Measurements from ENCODE around the gene TBC1D22A.
A peak's percentile ranks its signal among the peaks of the same experiment; 100 is the strongest.

Gene TBC1D22A

DNA sequence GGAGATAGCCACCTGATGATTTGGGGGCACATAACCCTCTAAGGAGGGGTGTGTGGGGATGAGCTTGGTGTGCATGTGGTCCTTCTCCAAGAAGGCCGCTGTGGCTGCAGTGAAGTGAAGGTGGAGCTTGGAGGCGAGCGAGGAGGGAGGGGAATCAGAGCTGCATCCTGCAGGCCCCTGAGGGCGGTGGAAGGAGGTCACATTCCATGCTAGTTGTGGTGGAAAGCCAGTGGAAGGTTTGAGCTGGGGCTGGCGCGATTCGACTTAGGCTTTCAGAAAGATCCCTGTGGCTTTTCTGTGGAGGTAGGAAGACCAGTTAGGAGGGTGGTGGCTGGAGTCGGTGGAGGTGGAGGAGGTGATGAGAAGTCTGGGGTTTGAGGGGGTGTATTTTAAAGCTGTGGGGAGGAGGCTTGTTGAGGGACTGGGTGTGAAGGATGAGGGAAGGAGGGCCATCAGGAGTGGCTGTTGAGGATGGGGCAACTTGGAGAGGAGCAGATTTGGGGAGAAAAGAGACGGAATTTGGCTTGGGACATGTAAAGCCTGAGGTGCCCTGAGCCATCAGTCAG is 62.0 kb downstream of the TBC1D22A start:
- TF ChIP-seq, protein P1, sequence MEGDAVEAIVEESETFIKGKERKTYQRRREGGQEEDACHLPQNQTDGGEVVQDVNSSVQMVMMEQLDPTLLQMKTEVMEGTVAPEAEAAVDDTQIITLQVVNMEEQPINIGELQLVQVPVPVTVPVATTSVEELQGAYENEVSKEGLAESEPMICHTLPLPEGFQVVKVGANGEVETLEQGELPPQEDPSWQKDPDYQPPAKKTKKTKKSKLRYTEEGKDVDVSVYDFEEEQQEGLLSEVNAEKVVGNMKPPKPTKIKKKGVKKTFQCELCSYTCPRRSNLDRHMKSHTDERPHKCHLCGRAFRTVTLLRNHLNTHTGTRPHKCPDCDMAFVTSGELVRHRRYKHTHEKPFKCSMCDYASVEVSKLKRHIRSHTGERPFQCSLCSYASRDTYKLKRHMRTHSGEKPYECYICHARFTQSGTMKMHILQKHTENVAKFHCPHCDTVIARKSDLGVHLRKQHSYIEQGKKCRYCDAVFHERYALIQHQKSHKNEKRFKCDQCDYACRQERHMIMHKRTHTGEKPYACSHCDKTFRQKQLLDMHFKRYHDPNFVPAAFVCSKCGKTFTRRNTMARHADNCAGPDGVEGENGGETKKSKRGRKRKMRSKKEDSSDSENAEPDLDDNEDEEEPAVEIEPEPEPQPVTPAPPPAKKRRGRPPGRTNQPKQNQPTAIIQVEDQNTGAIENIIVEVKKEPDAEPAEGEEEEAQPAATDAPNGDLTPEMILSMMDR (IDR thresholded peaks at IDR 0.05; ENCODE audit: insufficient read depth, low read depth, low read length, missing control alignments) = no peak
- H3K4me3 ChIP-seq (ENCODE audit: low read length) = no peak overlapping the region
- no peak for DNase-seq (ENCODE audit: low read depth)

DNA sequence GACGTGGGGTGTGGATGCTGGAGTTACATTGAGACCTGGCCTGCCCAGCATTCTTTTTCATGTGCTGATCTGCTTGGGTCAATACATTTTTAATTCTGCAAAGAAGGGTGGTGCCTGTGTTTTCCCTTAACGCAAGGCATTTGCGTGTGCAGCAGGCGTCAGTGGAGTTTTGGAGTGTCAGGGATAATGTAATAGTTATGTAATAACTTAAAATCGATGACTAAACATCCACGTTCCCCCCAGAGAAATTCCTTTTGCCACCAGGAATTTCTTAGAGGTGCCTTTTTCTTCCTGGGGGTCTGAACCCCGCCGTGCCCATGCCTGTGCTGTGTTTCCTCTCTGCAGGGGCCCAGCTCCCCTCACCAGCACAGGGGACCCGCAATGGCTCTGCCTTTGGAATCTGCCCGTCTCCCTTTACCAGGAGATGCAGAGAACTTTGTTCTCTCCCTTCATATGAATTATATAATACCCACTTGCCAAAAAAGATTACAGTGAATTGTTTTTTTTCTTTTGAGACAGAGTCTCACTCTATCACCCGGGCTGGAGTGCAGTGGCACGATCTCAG is 62.6 kb downstream of the TBC1D22A start:
- no peak overlapping the region for H3K4me3 ChIP-seq (ENCODE audit: low read length)
- no peak for DNase-seq (ENCODE audit: low read depth)
- TF ChIP-seq, protein P1 (IDR thresholded peaks at IDR 0.05; ENCODE audit: insufficient read depth, low read depth, low read length, missing control alignments) = no peak

DNA sequence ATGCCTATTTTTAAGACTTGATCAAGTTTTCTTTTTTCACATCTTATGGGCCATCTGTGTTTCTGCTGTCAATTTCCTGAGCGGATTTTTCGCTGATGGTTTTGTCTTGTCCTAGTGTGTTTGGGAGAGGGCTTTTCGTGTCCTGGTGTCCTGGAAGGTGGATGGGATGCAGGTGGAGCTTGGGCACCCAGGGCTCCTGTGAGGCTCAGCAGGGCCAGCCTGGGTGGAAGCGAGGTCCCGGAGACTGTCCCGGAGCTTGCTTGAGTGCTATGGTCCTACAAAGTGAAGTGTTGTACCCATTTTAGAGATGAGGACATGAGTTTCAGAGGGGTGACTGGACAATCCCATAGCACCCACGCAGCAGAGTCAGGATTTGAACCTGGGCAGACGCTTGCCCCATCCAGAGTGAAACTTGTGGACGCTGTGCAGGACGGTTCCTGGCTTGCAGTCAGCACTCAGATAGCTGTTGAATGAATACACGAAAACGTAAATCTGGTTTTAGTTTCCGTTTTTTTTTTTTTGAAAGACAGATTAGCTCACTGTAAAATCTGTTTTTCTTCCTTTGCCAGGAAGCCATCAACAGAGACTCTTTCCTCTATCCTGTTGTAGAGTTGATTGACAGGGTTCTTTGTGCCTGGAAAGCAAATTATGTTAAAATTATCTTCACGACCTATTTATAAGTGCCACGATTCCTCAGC is 64.1 kb downstream of the TBC1D22A start:
- no peak overlapping the region for H3K4me3 ChIP-seq (ENCODE audit: low read length)
- DNase-seq (ENCODE audit: low read depth) = no peak
- TF ChIP-seq, protein P1 (IDR thresholded peaks at IDR 0.05; ENCODE audit: insufficient read depth, low read depth, low read length, missing control alignments) = no peak

DNA sequence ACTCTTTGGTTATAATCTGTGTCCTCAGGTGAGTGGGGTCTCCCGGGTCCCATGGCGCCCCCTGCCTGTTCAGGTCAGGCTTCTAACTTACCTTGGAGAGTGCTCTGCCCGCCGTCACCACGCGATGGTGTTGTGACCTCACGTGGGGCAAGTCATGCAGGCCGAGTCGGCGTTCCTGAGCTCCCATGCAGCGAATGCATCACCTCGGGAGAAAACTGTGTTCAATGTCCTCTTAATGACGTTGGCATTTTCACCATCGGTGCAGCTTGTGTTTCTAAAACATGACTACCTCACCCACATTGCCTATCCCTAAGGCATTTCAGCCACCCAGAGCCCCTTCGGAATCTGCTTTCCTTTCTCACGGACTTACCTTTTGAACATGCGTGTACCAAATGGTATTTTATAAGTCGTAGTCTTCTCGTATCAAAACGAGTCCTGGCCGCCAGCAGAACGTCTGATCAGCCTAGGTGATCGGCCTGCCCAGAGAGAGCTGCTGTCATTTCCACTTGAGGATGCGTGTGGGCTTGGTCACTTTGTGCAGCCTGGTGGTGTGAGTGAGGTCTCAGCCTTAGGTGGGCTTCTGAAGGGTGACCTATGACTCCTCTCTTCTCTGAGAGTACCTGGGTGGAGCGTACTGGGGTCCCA is 64.8 kb downstream of the TBC1D22A start:
- TF ChIP-seq, protein P1 (IDR thresholded peaks at IDR 0.05; ENCODE audit: insufficient read depth, low read depth, low read length, missing control alignments) = no peak
- H3K4me3 ChIP-seq (ENCODE audit: low read length) = no peak overlapping the region
- no peak for DNase-seq (ENCODE audit: low read depth)

DNA sequence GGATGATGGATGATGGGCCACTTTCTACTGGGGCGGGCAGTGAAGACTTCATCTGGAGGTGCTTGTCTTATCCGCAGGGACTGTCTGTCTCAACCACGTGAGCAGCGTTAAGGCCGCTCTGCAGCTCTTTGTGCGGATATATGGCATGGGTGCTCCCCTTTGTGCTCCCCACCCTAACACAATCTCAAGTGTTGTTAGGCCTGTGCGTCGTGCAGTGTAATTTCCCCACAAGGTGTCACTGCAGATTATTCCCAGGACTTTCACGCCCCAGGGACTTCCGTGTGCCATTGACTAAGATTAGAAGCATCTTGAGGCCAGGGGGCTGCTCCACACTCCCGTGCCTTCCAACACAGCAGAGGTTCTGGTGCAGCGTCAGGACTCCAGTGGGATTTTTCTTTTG is 65.3 kb downstream of the TBC1D22A start:
- TF ChIP-seq, protein P1 (IDR thresholded peaks at IDR 0.05; ENCODE audit: insufficient read depth, low read depth, low read length, missing control alignments) = no peak
- no peak for DNase-seq (ENCODE audit: low read depth)
- no peak overlapping the region for H3K4me3 ChIP-seq (ENCODE audit: low read length)

DNA sequence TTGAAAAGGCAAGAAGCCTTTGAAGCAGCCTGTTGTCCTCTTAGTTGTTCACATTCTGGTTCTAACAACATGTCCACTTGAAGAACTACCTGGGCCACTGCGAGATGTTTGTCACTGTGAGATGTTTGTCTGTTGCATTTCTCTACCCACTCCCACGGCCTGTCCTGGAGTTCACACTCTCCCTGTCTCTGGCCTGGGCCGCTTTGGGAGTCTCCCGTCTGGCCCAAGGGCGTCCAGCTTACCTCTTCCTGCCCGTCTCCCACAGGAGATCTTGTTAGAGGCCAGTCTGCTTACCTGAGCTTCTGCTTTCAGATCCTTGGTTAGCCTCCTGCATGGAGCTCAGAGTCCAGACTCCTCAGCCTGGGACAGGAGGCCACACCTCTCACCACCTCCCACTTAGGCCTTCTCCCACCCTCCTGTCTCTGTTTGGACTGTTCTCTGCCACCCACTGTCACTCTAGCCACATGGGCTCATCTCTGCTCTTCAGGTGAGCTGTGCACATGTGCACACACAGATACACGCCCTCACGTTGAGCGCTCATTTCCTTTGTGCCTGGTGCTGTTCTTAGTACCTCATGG is 66.0 kb downstream of the TBC1D22A start:
- TF ChIP-seq, protein P1 (IDR thresholded peaks at IDR 0.05; ENCODE audit: insufficient read depth, low read depth, low read length, missing control alignments) = no peak
- DNase-seq (ENCODE audit: low read depth) = peak; percentile 37
- H3K4me3 ChIP-seq (ENCODE audit: low read length) = no peak overlapping the region

All from epithelial cell of esophagus (primary cell).